Caco-2 (cell line): Measurements from ENCODE around the gene HYDIN. TPM values are rescaled to one million over a fixed set of nuclear protein-coding genes. Genes with fewer than 3 reads are reported as not detected.
"Not testable (repeated sequence)": the region's sequence is repeated elsewhere in the genome, so short reads cannot be mapped to it uniquely, and the experiment has no call there.

Experiments used
- BruUV-seq: library from RNA; stranded (reverse); fragments of 400-500 nt; replicated peaks from 2 replicates; lab custom pipeline; 2021; lab: Mats Ljungman, UMichigan
- CTCF ChIA-PET: fragments of 300-600 bp; sonication (Branson Sonifier 250); formaldehyde crosslinking; loops from one replicate; lab custom pipeline; 2022; ENCODE audit warnings: antibody characterized with exemption; lab: Charles Lee
- POLR2A ChIA-PET: fragments of 300-600 bp; sonication (Branson Sonifier 250); formaldehyde crosslinking; loops from one replicate; lab custom pipeline; 2022; ENCODE audit warnings: antibody characterized with exemption; lab: Charles Lee
- DNase-seq, 2 experiments: peaks; one replicate each; pipeline versions ENCODE4 v3.0.0 to v3.0.0-alpha.2; 2020 to 2022
- H3K27me3 ChIP-seq: replicated peaks from 2 replicates; pipeline ENCODE4 v1.6.0; 2011; ENCODE audit warnings: low read length; ENCODE audit not compliant: control insufficient read depth, insufficient read depth
- H3K36me3 ChIP-seq: 2 replicates; pipeline ENCODE4 v1.5.1; 2011; ENCODE audit warnings: low read length; ENCODE audit not compliant: control insufficient read depth, insufficient read depth
- H3K4me1 ChIP-seq: fragments of 250-450 bp; sonication (Bioruptor Pico); 2 replicates; pipeline ENCODE4 v1.5.1; 2020; ENCODE audit warnings: mild to moderate bottlenecking
- H3K4me3 ChIP-seq: 2 replicates; pipeline ENCODE4 v1.5.1; 2011; ENCODE audit warnings: low read depth, mild to moderate bottlenecking, control low read depth, low read length
- H3K9me3 ChIP-seq: fragments of 250-450 bp; sonication (Bioruptor Pico); 2 replicates; pipeline ENCODE4 v1.5.1; 2020; ENCODE audit warnings: mild to moderate bottlenecking, moderate library complexity
- H3K27ac Mint-ChIP-seq: one replicate; pipeline ENCODE4 v1.8.0; 2022; ENCODE audit warnings: mixed read lengths; ENCODE audit not compliant: unreplicated experiment
- H3K27me3 Mint-ChIP-seq: one replicate; pipeline ENCODE4 v1.8.0; 2022; ENCODE audit warnings: mixed read lengths; ENCODE audit not compliant: insufficient read depth, unreplicated experiment
- H3K36me3 Mint-ChIP-seq: one replicate; pipeline ENCODE4 v1.8.0; 2022; ENCODE audit warnings: mild to moderate bottlenecking, mixed read lengths; ENCODE audit not compliant: insufficient read depth, unreplicated experiment
- H3K4me1 Mint-ChIP-seq: one replicate; pipeline ENCODE4 v1.8.0; 2022; ENCODE audit warnings: low read depth, mixed read lengths; ENCODE audit not compliant: unreplicated experiment
- H3K4me3 Mint-ChIP-seq: one replicate; pipeline ENCODE4 v1.8.0; 2022; ENCODE audit warnings: mild to moderate bottlenecking, moderate library complexity, mixed read lengths; ENCODE audit not compliant: unreplicated experiment
- H3K9me3 Mint-ChIP-seq: one replicate; pipeline ENCODE4 v1.8.0; 2022; ENCODE audit warnings: mixed read lengths; ENCODE audit not compliant: unreplicated experiment
- intact Hi-C: fragments of 100-400 bp; cut with micrococcal nuclease; formaldehyde crosslinking; loops from one replicate; pipeline ENCODE4 v1.10.0; 2022; ENCODE audit not compliant: unreplicated experiment
- total RNA-seq: library from RNA; stranded (reverse); gene quantifications from 2 replicates; pipeline ENCODE4 v1.2.3, GENCODE V29; 2022

The HYDIN gene
- total RNA-seq, 1 experiment from 2014 or later, result 0.68 TPM

DNA sequence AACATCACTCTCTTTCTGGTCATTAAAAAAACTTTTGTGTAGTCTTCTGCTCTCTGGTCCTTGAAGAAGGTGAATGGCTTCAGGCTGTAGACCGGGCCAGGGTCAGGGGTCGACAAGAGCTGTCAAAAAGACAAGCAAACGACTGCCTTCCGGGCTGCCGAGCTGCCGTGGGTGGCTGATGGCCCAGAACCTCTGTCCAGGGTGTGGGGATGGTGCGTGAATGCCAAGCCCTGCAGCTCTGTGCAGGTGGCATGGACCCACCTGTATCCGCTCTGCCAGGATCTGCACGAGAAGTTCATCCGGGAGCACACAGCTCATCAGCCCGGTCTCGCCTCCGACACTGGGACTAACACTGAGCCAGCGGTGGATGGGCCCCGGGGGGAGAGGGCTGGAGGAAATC lies 287.0 kb downstream of the HYDIN start:
- POLR2A ChIA-PET, BruUV-seq, H3K4me1 ChIP-seq, H3K4me1 Mint-ChIP-seq, DNase-seq, H3K9me3 Mint-ChIP-seq, H3K36me3 ChIP-seq, H3K9me3 ChIP-seq, H3K4me3 Mint-ChIP-seq, H3K27me3 ChIP-seq, H3K27me3 Mint-ChIP-seq, intact Hi-C loops, H3K27ac Mint-ChIP-seq, H3K4me3 ChIP-seq, H3K36me3 Mint-ChIP-seq, CTCF ChIA-PET: not testable (repeated sequence)

- H3K4me3 Mint-ChIP-seq, DNase-seq, H3K4me3 ChIP-seq, BruUV-seq, H3K27me3 ChIP-seq, H3K4me1 ChIP-seq, H3K9me3 Mint-ChIP-seq, H3K36me3 ChIP-seq, CTCF ChIA-PET, POLR2A ChIA-PET, H3K36me3 Mint-ChIP-seq, H3K4me1 Mint-ChIP-seq, H3K27me3 Mint-ChIP-seq, intact Hi-C loops, H3K9me3 ChIP-seq, H3K27ac Mint-ChIP-seq: not testable (repeated sequence)
These were observed 290.7 kb downstream of the HYDIN start for GRCh38 chr16:70939690-70940359.

DNA sequence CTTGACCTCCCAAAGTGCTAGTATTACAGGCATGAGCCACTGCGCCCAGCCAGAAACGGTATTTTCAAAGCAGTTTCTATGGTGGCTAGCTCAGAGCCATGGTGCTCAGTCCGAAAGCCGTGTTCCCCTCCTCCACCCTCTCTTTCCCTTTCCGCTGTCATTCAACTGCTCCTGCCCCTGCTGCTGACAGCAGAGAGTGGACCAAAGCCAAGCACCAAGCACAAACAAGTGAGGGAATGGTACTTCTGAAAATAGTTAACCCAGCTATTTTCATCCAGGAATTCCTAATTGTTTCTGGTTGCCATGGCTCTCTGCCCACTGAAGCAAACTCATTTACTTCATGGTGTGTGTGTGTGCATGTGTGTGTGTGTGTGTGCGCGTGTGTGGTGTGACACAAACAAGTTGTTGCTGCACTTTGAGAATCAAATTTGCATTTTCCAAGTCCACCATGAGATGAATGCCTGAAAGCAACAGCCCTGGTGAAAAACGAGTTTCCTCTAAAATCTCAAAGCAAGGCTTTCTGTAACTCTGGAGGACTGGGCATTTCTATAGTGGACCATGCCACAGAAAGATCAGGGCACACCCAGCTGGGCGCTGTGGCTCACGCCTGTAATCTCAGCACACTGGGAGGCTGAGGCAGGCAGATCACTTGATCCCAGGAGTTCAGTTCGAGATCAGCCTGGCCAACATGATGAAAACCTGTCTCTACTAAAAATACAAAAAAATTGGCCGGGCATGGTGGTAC lies 293.6 kb downstream of the HYDIN start:
- H3K27me3 ChIP-seq, H3K4me3 Mint-ChIP-seq, H3K4me1 ChIP-seq, POLR2A ChIA-PET, H3K36me3 Mint-ChIP-seq, H3K27ac Mint-ChIP-seq, BruUV-seq, H3K9me3 Mint-ChIP-seq, CTCF ChIA-PET, DNase-seq, H3K9me3 ChIP-seq, H3K4me1 Mint-ChIP-seq, H3K36me3 ChIP-seq, intact Hi-C loops, H3K4me3 ChIP-seq: not testable (repeated sequence)
- H3K27me3 Mint-ChIP-seq, result peaks cover 11% of the 10 kb centered on the region

DNA sequence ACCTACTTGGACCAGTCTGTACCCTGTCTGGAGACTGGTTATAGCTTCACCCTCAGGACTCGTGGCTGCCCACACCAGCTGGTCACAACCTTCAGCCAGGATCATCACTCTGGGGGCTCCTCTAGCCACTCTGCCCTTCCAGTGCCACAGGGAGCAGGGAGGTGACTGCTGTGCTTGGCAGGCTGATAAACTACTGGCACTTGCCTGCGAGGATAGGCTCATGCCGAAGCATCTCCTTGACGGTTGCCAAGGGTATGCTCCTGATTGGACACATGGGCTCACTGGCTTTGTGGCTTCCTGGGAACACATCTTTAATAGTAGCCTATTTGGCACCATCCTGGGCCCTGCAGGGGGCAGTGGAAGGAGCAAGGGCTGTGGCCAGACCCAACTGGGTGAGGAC lies 295.2 kb downstream of the HYDIN start:
- peaks cover 11% of the 10 kb centered on the region for H3K27me3 Mint-ChIP-seq
- H3K4me3 ChIP-seq, H3K9me3 Mint-ChIP-seq, H3K27ac Mint-ChIP-seq, intact Hi-C loops, H3K27me3 ChIP-seq, BruUV-seq, H3K9me3 ChIP-seq, POLR2A ChIA-PET, H3K4me1 ChIP-seq, H3K36me3 Mint-ChIP-seq, DNase-seq, H3K4me3 Mint-ChIP-seq, H3K4me1 Mint-ChIP-seq, H3K36me3 ChIP-seq, CTCF ChIA-PET: not testable (repeated sequence)

DNA sequence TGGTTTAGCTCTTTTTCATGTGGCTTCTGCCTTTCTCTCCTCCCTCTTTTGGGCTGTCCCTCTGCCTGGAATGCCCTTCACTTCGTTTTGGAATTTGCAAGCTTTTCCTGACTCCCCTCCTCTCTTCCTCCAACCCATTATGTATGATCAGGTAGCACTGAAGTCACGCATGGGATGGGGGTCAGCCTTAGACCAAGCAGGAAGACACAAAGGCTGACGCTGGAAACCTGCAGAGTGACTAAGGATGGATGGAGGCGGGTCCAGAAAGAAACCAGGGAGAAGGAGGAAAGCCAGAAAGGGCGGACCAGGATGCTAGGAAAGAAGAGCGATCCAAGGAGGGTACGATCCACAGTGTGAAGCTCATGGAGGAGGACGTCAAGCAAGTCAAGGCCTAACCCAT lies 296.8 kb downstream of the HYDIN start:
- H3K4me3 Mint-ChIP-seq, H3K27ac Mint-ChIP-seq, DNase-seq, H3K4me3 ChIP-seq, intact Hi-C loops, H3K4me1 ChIP-seq, CTCF ChIA-PET, H3K27me3 ChIP-seq, H3K9me3 Mint-ChIP-seq, H3K27me3 Mint-ChIP-seq, H3K36me3 Mint-ChIP-seq, POLR2A ChIA-PET, BruUV-seq, H3K4me1 Mint-ChIP-seq, H3K9me3 ChIP-seq, H3K36me3 ChIP-seq: not testable (repeated sequence)

DNA sequence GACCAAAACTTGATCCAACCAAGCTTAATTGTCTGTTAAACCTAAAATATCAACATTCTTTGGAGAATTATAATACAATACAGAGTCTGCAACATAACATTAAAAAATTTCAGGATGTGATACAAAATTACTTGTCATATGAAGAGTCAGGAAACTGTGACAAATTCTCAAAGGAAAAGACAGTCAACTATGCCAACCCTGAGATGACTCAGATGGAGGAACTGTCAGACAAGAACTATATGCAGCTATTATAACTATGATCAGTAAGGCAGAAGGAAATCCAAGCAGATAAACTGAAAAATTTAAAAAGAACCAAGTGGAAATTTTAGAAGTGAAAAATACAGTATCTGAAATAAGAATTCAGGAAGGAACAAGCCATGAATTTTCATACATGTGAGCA lies 299.8 kb downstream of the HYDIN start:
- H3K9me3 Mint-ChIP-seq, DNase-seq, H3K4me3 Mint-ChIP-seq, H3K36me3 Mint-ChIP-seq, BruUV-seq, CTCF ChIA-PET, H3K27ac Mint-ChIP-seq, H3K4me1 Mint-ChIP-seq, intact Hi-C loops, H3K4me1 ChIP-seq, H3K4me3 ChIP-seq, H3K27me3 ChIP-seq, H3K9me3 ChIP-seq, POLR2A ChIA-PET, H3K27me3 Mint-ChIP-seq, H3K36me3 ChIP-seq: not testable (repeated sequence)

DNA sequence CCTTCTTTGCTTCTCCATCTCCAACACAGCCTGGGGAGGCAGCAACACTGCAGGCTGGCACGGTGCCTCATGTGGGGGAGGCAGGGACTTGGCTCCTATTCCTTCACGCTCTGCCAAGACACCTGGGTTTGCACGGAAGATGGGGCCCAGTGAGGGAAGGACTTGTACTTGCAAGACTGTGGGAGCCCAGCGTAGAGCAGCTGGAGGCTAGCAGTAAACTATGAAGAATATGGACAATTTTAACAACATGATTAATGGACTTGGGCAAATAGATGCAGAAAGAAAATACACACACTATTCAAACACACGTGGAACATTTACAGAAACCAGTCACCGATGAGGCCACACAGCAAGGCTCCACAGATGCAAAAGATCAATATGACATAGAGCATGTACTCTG lies 308.4 kb downstream of the HYDIN start:
- POLR2A ChIA-PET, H3K4me1 Mint-ChIP-seq, H3K27me3 ChIP-seq, H3K4me3 ChIP-seq, H3K9me3 ChIP-seq, DNase-seq, H3K9me3 Mint-ChIP-seq, CTCF ChIA-PET, BruUV-seq, intact Hi-C loops, H3K36me3 Mint-ChIP-seq, H3K27me3 Mint-ChIP-seq, H3K4me1 ChIP-seq, H3K36me3 ChIP-seq, H3K27ac Mint-ChIP-seq, H3K4me3 Mint-ChIP-seq: not testable (repeated sequence)
